H1 (cell line): ENCODE data around the gene HHIP. TPM values are rescaled to one million over a fixed set of nuclear protein-coding genes. Genes with fewer than 3 reads are reported as not detected.

Experiments
- CTCF ChIA-PET: fragments of 300-600 bp; sonication (Branson Sonifier 250); formaldehyde crosslinking; loops from one replicate; lab custom pipeline; 2021; ENCODE audit not compliant: partially characterized antibody; lab: Charles Lee
- POLR2A ChIA-PET: fragments of 300-600 bp; sonication (Branson Sonifier 250); formaldehyde crosslinking; loops from one replicate; lab custom pipeline; 2021; ENCODE audit warnings: inconsistent platforms; ENCODE audit not compliant: partially characterized antibody; lab: Charles Lee
- DNase-seq, 2 experiments: peaks; one replicate each; pipeline versions ENCODE4 v3.0.0 to v3.0.0-alpha.2; 2010 to 2022; ENCODE audit warnings: low spot score in 2 of 2, low read depth in 1 of 2, mixed read lengths in 1 of 2
- FAIRE-seq: peaks from 2 replicates; lab custom pipeline; 2011; peaks lifted over from hg19 to GRCh38; lab: Jason Lieb, UNC
- H2AFZ ChIP-seq: 2 replicates; pipeline ENCODE4 v1.8.1; 2012; ENCODE audit warnings: low read length, inconsistent platforms
- H2AK5ac ChIP-seq: 2 replicates; pipeline ENCODE4 v1.6.1; 2013; ENCODE audit warnings: low read depth, low read length
- H2BK120ac ChIP-seq: replicated peaks from 2 replicates; pipeline ENCODE3; 2013; ENCODE audit warnings: low read depth, low read length, inconsistent platforms
- H2BK12ac ChIP-seq: 2 replicates; pipeline ENCODE4 v1.6.1; 2013; ENCODE audit warnings: low read depth, low read length
- H2BK15ac ChIP-seq: 2 replicates; pipeline ENCODE4 v1.6.1; 2013; ENCODE audit warnings: low read length
- H2BK20ac ChIP-seq: 2 replicates; pipeline ENCODE4 v1.6.1; 2013; ENCODE audit warnings: low read length
- H2BK5ac ChIP-seq: 2 replicates; pipeline ENCODE4 v1.6.1; 2013; ENCODE audit warnings: low read depth, low read length
- H3K14ac ChIP-seq: 2 replicates; pipeline ENCODE4 v1.6.1; 2013; ENCODE audit warnings: inconsistent platforms; ENCODE audit not compliant: insufficient read length
- H3K18ac ChIP-seq: 2 replicates; pipeline ENCODE4 v1.6.1; 2013; ENCODE audit warnings: low read length; ENCODE audit errors: extremely low read depth
- H3K23ac ChIP-seq: 2 replicates; pipeline ENCODE4 v1.6.1; 2013; ENCODE audit warnings: inconsistent platforms; ENCODE audit not compliant: insufficient read length
- H3K23me2 ChIP-seq: 2 replicates; pipeline ENCODE4 v1.6.1; 2013; ENCODE audit warnings: low read depth, low read length
- H3K27ac ChIP-seq: 2 replicates; pipeline ENCODE4 v1.6.1; 2011; ENCODE audit warnings: low read depth, low read length, inconsistent platforms
- H3K27me3 ChIP-seq, 4 experiments: replicated peaks in 1 of 4; 1 replicate in 1 of 4; 2 replicates in 3 of 4; pipeline versions ENCODE4 v1.6.1 to v1.8.1; 2011 to 2013; ENCODE audit warnings: low read length in 3 of 4, mild to moderate bottlenecking in 3 of 4, inconsistent platforms in 2 of 4, mixed read lengths in 2 of 4, moderate library complexity in 1 of 4; ENCODE audit not compliant: control insufficient read depth in 3 of 4, insufficient read depth in 3 of 4; ENCODE audit errors: extremely low read depth in 1 of 4
- H3K36me3 ChIP-seq, 4 experiments: 2 replicates each; pipeline versions ENCODE4 v1.6.1 to v1.8.1; 2011 to 2013; ENCODE audit warnings: mild to moderate bottlenecking in 4 of 4, low read length in 3 of 4, moderate library complexity in 2 of 4, control low read depth in 1 of 4, inconsistent platforms in 1 of 4; ENCODE audit not compliant: insufficient read depth in 4 of 4, control insufficient read depth in 2 of 4
- H3K4ac ChIP-seq: replicated peaks from 2 replicates; pipeline ENCODE3; 2013; ENCODE audit warnings: low read length, low read depth, mixed read lengths, inconsistent platforms; ENCODE audit not compliant: insufficient read length
- H3K4me1 ChIP-seq, 4 experiments: replicated peaks in 1 of 4; 1 replicate in 1 of 4; 2 replicates in 3 of 4; pipeline versions ENCODE4 v1.6.1 to v1.8.1; 2011 to 2013; ENCODE audit warnings: low read length in 3 of 4, inconsistent platforms in 2 of 4, mixed read lengths in 1 of 4; ENCODE audit not compliant: insufficient read depth in 4 of 4, control insufficient read depth in 3 of 4
- H3K4me2 ChIP-seq, 2 experiments: 2 replicates each; pipeline versions ENCODE4 v1.6.1 to v1.8.1; 2011 to 2013; ENCODE audit warnings: low read depth in 2 of 2, low read length in 2 of 2, control low read depth in 1 of 2, inconsistent platforms in 1 of 2, mild to moderate bottlenecking in 1 of 2; ENCODE audit not compliant: insufficient read depth in 1 of 2
- H3K4me3 ChIP-seq, 4 experiments: fragments of 200-600, 300-600 bp in 1 of 4; sonication (generic), shearing (Covaris generic), sonication (Bioruptor Twin) in 1 of 4; 2 replicates each; pipeline versions ENCODE4 v1.5.1 to v1.8.1; 2011 to 2016; ENCODE audit warnings: low read length in 4 of 4, low read depth in 3 of 4, control low read depth in 2 of 4, inconsistent platforms in 2 of 4, mild to moderate bottlenecking in 2 of 4, mixed read lengths in 1 of 4, moderate library complexity in 1 of 4; ENCODE audit not compliant: insufficient read depth in 2 of 4; ENCODE audit errors: extremely low read depth in 1 of 4
- H3K56ac ChIP-seq: replicated peaks from 2 replicates; pipeline ENCODE3; 2013; ENCODE audit warnings: low read depth, mild to moderate bottlenecking, mixed read lengths, low read length, inconsistent platforms; ENCODE audit not compliant: insufficient read length
- H3K79me1 ChIP-seq: 2 replicates; pipeline ENCODE4 v1.6.1; 2013; ENCODE audit warnings: low read depth, low read length, control low read depth
- H3K79me2 ChIP-seq, 2 experiments: 2 replicates each; pipeline versions ENCODE4 v1.6.1 to v1.8.1; 2012 to 2013; ENCODE audit warnings: low read length in 2 of 2, mild to moderate bottlenecking in 2 of 2, inconsistent platforms in 1 of 2; ENCODE audit not compliant: insufficient read depth in 2 of 2, control insufficient read depth in 1 of 2
- H3K9ac ChIP-seq, 4 experiments: replicated peaks in 1 of 4; 1 replicate in 1 of 4; 2 replicates in 3 of 4; pipeline versions ENCODE4 v1.6.1 to v1.8.1; 2011 to 2013; ENCODE audit warnings: low read depth in 3 of 4, low read length in 3 of 4, control low read depth in 2 of 4, mild to moderate bottlenecking in 2 of 4, moderate library complexity in 2 of 4, inconsistent platforms in 1 of 4; ENCODE audit errors: extremely low read depth in 1 of 4
- H3K9me3 ChIP-seq, 2 experiments: 2 replicates each; pipeline versions ENCODE4 v1.6.1 to v1.8.1; 2012 to 2013; ENCODE audit warnings: mild to moderate bottlenecking in 2 of 2, moderate library complexity in 2 of 2, control low read depth in 1 of 2, inconsistent platforms in 1 of 2, low read depth in 1 of 2, low read length in 1 of 2, mixed read lengths in 1 of 2; ENCODE audit not compliant: insufficient read depth in 2 of 2
- H4K20me1 ChIP-seq, 2 experiments: replicated peaks in 1 of 2; 2 replicates each; pipeline versions ENCODE3 to v1.8.1; 2011 to 2013; ENCODE audit warnings: inconsistent platforms in 2 of 2, low read length in 2 of 2, mild to moderate bottlenecking in 1 of 2; ENCODE audit not compliant: insufficient read depth in 2 of 2, control insufficient read depth in 1 of 2
- H4K5ac ChIP-seq: 2 replicates; pipeline ENCODE4 v1.6.1; 2013; ENCODE audit warnings: low read length, low read depth, mixed read lengths, inconsistent platforms; ENCODE audit not compliant: insufficient read length
- H4K8ac ChIP-seq: 2 replicates; pipeline ENCODE4 v1.8.0; 2013; ENCODE audit warnings: mild to moderate bottlenecking, moderate library complexity, low read length, inconsistent platforms; ENCODE audit not compliant: insufficient read depth; ENCODE audit errors: extremely low read depth
- H4K91ac ChIP-seq: replicated peaks from 2 replicates; pipeline ENCODE3; 2013; ENCODE audit warnings: low read length, mixed read lengths, inconsistent platforms; ENCODE audit not compliant: insufficient read length
- HDAC2 ChIP-seq, 2 experiments: fragments of 300-600 bp in 1 of 2; sonication (generic) in 1 of 2; IDR thresholded peaks; 2 replicates each; pipeline ENCODE4 v1.6.1; 2011 to 2012; ENCODE audit warnings: low read depth in 2 of 2, low read length in 2 of 2, mild to moderate bottlenecking in 2 of 2, moderate library complexity in 2 of 2, borderline replicate concordance in 1 of 2, inconsistent platforms in 1 of 2
- TAF1 ChIP-seq: IDR thresholded peaks from 2 replicates; pipeline ENCODE4 v1.6.1; 2011; ENCODE audit warnings: mild to moderate bottlenecking, low read depth, low read length
- TEAD4 ChIP-seq: IDR thresholded peaks from 2 replicates; pipeline ENCODE4 v1.6.1; 2012; ENCODE audit warnings: low read depth, low read length, inconsistent platforms, mixed read lengths
- YY1 ChIP-seq: IDR thresholded peaks from 2 replicates; pipeline ENCODE4 v1.6.1; 2011; ENCODE audit warnings: low read depth, mild to moderate bottlenecking, low read length
- WGBS, 2 experiments: shearing (Covaris generic) in 1 of 2; methylation state at CpG; one replicate each; pipeline versions ENCODE4 v1.1.6 to v1.1.7; 2013 to 2015; ENCODE audit warnings: low lambda C conversion rate in 2 of 2, mixed read lengths in 2 of 2, inconsistent platforms in 1 of 2, low coverage in 1 of 2, missing lambda C conversion rate in 1 of 2; ENCODE audit not compliant: insufficient replicate concordance in 2 of 2, insufficient coverage in 1 of 2, insufficient read length in 1 of 2; ENCODE audit errors: extremely low coverage in 1 of 2, missing lambda C conversion rate in 1 of 2; 5-methylcytosine and 5-hydroxymethylcytosine counted together
- polyA plus RNA-seq, 7 experiments: library from polyadenylated mRNA; depleted of rRNA in 3 of 7; stranded (reverse) in 5 of 7; unstranded in 2 of 7; fragments of >200 nt in 5 of 7; fragments of 200-250 nt in 2 of 7; gene quantifications; 1 replicate in 5 of 7; 2 replicates in 1 of 7; 4 replicates in 1 of 7; pipeline versions ENCODE4 v1.2.1 to v1.2.3, GENCODE V29; 2011 to 2013; ENCODE audit warnings: missing spikeins in 2 of 7, mixed read lengths in 2 of 7
- total RNA-seq: library from RNA; stranded (reverse); fragmentation: NEBNext Ultra II Directional; extraction: Animal tissue kit (Norgen Biotek cat#: 25700); gene quantifications from 2 replicates; pipeline ENCODE4 v1.2.1, GENCODE V29; 2021

HHIP gene
- total and polyA plus RNA-seq, 2 of the 8 experiments (the other 6 are each of a cell fraction or from before 2014, with no cell fraction given), result 0.05 to 1.3 TPM

GRCh38 chr4:144734522-144734921 lies 88.6 kb downstream of the HHIP start:
- Histone ChIP-seq H3K4me2 (peak overlapping the region; percentile 6 to 22; a peak in 1 of 4 replicates), H3K56ac (no peak overlapping the region), H4K8ac (no peak overlapping the region; the same call in 1 of the 2 replicates), H2BK15ac (no peak overlapping the region), H4K5ac (no peak overlapping the region), H3K4me3 (no peak overlapping the region), H3K27me3 (no peaks in the 10 kb centered on the region), H4K91ac (no peak overlapping the region), H3K36me3 (no peaks in the 10 kb centered on the region), H3K23ac (no peak overlapping the region), H2BK12ac (no peak overlapping the region), H3K9ac (no peak overlapping the region), H2AFZ (no peak overlapping the region), H3K23me2 (no peaks in the 10 kb centered on the region), H2BK20ac (no peak overlapping the region), H4K20me1 (no peaks in the 10 kb centered on the region), H3K4me1 (peaks cover 0 to 6% (median 0%) of the 10 kb centered on the region in 4 experiments; a peak in 2 of 7 replicates), H3K9me3 (no peaks in the 10 kb centered on the region), H3K79me1 (no peaks in the 10 kb centered on the region), H3K14ac (no peak overlapping the region), H2BK120ac (no peak overlapping the region), H3K79me2 (no peaks in the 10 kb centered on the region), H3K4ac (no peak overlapping the region), H3K27ac (no peak overlapping the region), H2BK5ac (no peak overlapping the region), H2AK5ac (no peak overlapping the region), H3K18ac (no peak overlapping the region)
- WGBS, 2 experiments, result 59% methylated on average over 4 of the region's 4 CpGs; no CpG with 5 or more reads in 1 of the 2 experiments
- DNase-seq (no peak), FAIRE-seq (no peak)
- ChIA-PET POLR2A (no interaction called here), CTCF (no interaction called here)
- TF ChIP-seq HDAC2 (IDR thresholded peaks at IDR 0.05; ENCODE audit: borderline replicate concordance in 1 of 2, low read depth in 2 of 2, low read length in 2 of 2) (no peak), TEAD4 (peak; percentile 4; the same call in 1 of the 2 replicates), TAF1 (no peak), YY1 (no peak)
